ENCODE results near the gene CAMTA1.
A peak's percentile ranks its signal among the peaks of the same experiment; 100 is the strongest.
"Not testable (repeated sequence)": the region's sequence is repeated elsewhere in the genome, so short reads cannot be mapped to it uniquely, and the experiment has no call there.

Gene CAMTA1

GRCh38 chr1:7679159-7679872, 894.1 kb downstream of the CAMTA1 start:
- no peak for DNase-seq

DNA sequence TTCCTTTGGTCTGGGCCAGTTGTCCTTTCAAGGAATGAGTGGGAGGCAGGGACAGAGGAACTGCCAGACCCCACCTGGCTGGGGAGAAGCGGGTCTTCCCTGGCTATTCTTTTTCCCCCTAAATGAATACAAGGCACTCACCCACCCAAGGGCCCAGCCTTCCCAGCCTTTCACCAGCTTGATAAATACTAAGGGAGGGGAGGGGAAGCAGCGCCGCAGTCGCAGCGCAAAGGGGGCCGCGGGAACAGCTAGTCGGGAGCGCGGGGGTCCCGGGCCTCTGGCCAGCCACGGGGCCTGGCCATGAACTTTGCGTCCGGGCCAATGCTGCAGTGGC, 894.6 kb downstream of the CAMTA1 start:
- DNase-seq = no peak

- peak; percentile 19 for DNase-seq
Observed at GRCh38 chr1:7680207-7680954, 895.1 kb downstream of the CAMTA1 start.

DNA sequence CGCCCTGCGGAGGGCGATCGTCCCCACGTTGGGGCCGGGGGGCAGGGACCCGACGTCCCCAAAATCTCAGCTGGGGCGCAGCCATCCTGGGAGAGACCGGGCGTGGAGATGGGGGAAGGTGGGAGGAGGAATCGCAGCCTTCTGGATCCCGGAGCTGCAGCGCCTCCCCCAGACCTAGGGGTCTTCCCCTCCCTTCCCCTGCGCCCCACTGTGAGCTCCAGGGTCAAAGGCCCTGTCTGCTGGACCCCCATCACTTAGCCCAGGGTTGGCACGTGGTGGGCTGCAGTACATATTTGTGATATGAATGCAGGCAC, 895.7 kb downstream of the CAMTA1 start:
- DNase-seq = no peak

GRCh38 chr1:7681401-7681800, 896.1 kb downstream of the CAMTA1 start:
- no peak for DNase-seq

- no peak for DNase-seq
Observed at GRCh38 chr1:7683521-7683920, 898.3 kb downstream of the CAMTA1 start.

GRCh38 chr1:7684132-7684531, 898.9 kb downstream of the CAMTA1 start:
- DNase-seq = no peak

DNA sequence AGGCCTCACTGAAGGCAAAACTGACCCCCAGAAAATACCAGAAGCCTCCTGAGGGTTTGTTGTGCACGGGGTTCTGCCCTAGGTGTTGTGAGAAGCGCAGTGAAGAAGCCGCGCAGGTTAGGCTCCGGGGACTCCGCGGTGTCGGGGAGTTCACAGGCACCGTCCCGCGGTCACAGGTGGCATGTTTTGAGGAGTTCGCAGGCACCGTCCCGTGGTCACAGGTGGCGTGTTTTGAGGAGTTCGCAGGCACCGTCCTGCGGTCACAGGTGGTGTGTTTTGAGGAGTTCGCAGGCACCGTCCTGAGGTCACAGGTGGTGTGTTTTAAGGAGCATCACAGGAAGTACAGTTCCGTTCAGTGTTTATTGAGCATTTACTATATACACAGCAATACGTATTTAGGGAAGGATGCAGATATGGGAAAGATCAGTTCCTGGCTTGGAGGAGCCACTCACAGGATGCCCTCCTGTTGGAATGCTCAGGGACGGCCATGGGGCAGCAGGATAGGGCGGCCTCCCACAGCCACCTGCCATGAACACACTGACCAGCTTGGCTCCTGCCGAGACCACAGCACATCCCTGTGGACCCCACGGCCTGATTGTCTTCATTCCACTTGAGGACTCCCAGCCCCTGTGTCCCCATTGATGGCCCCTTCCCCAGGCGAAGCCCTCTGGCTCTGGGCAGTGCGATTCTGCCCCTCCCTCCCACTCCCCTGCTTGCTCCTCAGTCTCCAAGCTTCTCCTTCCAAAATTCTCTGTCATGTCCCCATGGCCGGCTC, 899.8 kb downstream of the CAMTA1 start:
- DNase-seq = no peak

- no peak for DNase-seq
Observed at GRCh38 chr1:7686301-7686850, 901.1 kb downstream of the CAMTA1 start.

DNA sequence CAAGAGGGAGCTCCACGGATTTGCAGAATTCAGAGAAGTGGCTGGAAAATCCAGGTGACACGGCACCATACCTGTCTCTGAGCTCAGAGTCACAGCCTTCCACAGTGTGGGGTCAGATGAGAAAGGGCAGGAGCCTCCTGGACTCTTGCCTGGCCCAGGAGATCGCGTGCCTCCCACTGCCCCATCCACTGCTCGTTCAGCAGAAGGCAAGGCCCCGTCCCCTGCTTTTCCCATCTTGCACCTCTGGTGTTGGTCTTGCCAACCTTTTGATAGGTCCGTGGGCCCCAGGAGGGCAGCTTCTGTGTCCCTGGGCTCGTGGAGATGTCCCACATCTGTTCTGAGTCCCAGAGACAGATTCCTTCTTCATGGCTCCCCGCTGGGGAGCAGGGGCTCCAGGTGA, 902.2 kb downstream of the CAMTA1 start:
- no peak for DNase-seq

DNA sequence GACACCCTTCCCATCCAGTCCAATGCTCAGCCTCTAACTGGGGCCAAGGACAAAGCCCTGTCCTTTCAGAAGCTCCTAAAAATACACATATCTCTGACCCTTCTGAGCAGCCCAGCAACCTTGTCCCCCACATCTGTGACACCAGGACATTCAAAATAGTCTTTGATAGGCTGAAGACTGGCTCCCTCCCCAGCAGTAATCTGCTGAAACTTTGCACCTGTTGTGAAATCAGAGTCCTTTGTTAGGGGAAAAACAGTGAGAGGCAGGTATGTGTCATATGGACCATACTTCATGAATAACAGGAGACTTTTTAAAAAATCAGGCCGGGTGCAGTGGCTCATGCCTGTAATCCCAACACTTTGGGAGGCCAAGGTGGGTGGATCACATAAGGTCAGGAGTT, 903.4 kb downstream of the CAMTA1 start:
- DNase-seq = no peak

GRCh38 chr1:7689307-7689706, 904.1 kb downstream of the CAMTA1 start:
- DNase-seq = not testable (repeated sequence)

DNA sequence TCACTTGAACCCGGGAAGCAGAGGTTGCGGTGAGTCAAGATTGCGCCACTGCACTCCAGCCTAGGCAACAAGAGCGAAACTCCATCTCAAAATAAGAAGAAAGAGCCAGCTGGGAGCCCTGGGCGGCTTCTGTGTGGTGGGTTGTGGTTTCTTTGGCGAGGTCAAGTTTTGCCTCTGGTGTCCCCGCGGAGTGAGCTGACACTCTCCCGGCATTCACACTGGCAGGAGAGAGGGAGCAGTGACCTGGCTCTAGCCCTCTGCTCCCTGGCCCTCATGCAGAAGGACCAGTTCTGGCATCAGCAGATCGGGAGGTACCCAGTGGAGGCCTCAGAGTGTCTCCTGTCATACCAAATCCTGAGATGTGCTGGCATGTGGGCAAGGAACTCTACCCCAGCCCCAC, 904.8 kb downstream of the CAMTA1 start:
- no peak for DNase-seq

DNA sequence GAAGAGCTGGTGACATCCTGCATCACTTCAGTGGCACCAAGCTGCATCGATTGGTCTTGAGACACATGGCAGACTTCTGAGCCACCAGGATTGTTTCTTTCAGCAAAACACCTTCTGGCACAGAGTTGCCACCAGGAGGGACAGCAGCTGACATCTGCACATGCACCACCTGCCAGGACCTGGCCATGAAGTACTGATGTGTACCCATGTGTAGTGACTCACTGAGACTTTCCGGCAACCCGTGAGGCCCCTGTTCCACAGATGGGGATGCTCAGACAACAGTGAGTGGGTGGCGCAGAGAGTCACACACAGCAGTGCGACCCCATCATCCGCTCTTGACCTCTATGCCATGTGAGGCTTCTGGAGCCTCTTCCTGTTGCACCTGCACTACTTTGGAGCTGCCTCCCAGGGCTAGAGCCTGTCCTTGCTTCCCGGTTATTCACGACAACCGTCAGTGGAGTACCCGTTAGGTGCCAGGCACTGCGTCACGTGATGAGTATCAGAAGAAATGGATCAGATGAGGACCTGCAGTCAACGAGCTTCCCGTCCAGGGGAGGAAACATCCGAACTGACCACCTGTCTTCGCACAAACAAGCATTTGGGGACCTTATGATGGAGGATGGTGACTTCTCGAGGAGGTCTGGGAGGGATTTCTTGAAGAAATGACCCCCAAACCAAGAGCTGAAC, 905.4 kb downstream of the CAMTA1 start:
- no peak for DNase-seq

DNA sequence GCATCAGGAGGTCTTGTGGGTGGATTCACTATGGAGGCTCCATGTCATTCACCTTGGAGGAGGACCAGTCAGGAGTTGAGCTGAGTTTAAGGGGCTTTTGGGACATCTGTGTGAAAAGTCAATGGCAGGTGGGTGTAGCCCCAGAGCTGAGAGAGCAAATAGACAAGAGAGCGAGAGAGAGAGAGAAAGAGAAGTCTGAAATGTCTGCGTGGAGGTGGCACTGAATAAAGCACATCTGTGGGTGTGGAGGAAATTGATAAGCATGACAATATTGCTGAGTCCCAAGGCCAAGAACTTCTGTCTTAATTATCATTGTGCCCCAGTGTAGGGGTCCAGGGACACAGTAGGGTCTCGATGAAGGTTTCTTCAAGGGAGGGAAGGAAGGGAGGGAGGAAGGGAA, 906.3 kb downstream of the CAMTA1 start:
- DNase-seq = no peak

DNA sequence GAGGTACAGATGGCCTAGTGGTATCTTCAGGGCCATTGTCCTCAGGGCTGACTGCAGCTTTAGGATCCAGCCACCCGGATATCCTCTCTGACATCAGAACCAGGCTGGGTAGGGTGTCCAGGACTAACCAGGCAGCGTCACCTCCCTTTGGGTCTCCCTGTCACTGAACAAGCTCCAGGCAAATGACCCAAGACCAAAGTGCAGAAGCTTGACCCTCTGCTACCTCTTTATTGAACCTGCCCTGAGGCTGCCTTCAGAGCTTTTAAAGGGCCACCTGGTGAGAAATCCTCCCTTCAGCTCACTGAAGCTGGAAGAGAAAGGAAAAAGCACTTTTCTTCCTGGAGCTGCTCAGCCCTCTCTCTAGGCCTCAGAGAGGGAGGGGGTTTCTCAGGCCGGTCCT, 906.8 kb downstream of the CAMTA1 start:
- DNase-seq = no peak

GRCh38 chr1:7693037-7693436, 907.8 kb downstream of the CAMTA1 start:
- DNase-seq = not testable (repeated sequence)

DNA sequence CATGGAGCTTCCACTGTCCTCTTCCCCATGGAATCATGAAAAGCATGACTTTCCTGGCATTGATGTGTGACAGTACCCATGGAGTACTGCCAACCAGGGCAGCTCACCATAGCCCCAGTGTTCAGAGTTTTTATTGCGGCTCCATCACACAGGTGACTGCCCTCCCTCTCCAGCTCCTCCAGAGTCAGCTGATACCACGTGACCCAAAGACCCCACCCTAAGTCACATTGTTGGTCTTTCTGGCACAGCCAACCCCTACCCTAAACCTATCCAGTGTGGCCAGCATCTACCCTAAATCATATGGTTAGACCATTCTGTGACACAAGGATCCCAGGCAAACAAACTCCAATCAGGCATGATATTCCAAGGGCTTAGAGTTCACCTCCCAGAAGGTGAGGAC, 908.4 kb downstream of the CAMTA1 start:
- DNase-seq = no peak

- no peak for DNase-seq
Observed at GRCh38 chr1:7694600-7695496, 909.6 kb downstream of the CAMTA1 start.

- DNase-seq = no peak
Observed at GRCh38 chr1:7695497-7696117, 910.4 kb downstream of the CAMTA1 start.

- no peak for DNase-seq
Observed at GRCh38 chr1:7698641-7699040, 913.4 kb downstream of the CAMTA1 start.

- DNase-seq = no peak
Observed at GRCh38 chr1:7702365-7702764, 917.1 kb downstream of the CAMTA1 start.
